Measurements from ENCODE around the gene RSPH6A.
"Not testable (repeated sequence)": the region's sequence is repeated elsewhere in the genome, so short reads cannot be mapped to it uniquely, and the experiment has no call there.

The RSPH6A gene

GRCh38 chr19:45799541-45799940, 15.6 kb downstream of the RSPH6A start:
- DNase-seq = not testable (repeated sequence)

- peak; percentile 49 for DNase-seq
These were observed 16.1 kb downstream of the RSPH6A start for GRCh38 chr19:45798995-45799517.

- no peak for DNase-seq
These were observed 20.5 kb downstream of the RSPH6A start for GRCh38 chr19:45794627-45795026.

GRCh38 chr19:45793876-45794275, 21.2 kb downstream of the RSPH6A start:
- no peak for DNase-seq

- DNase-seq = no peak
These were observed 21.9 kb downstream of the RSPH6A start for GRCh38 chr19:45793178-45793564.

GRCh38 chr19:45792470-45793177, 22.5 kb downstream of the RSPH6A start, which contains the start of gene DMWD:
Gene DMWD (minus strand): TSS chr19:45792845. CDS start chr19:45792756, 89 bp downstream.
- peak; percentile 97 for DNase-seq

DNA sequence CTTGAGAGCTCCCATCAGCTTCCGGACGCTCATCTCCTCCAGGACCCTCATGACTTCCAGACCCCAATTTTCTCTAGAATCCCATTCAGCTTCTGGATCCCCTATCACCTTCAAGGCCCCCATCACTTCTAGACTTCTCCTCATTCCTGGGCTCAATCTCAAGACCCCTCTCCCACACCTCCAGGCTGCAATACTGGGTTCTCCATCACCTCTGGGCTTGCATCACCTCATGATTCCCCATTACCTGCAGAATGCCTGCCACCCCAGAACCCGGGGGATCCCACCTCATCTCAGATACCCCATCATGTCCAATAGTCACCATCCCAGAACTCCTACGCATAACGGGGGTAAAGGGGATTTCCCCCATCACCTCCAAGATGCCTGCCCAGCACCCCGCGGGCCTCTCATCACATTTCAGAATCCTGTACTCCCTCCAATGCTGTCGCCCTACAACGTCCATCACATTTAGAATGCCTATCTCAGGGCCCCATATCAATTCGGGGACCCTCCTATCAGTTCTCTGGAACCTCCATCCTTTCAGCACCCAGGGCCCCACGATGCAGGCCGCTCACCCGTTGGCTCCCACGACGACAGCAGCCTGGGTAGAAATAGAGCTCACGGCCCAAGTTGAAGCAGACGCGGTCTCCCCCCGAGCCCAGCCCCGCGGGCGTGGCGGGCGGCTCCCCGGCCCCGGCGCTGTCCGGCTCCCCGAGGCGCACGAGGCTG, 23.2 kb downstream of the RSPH6A start:
- DNase-seq = no peak

GRCh38 chr19:45790942-45791341, 24.2 kb downstream of the RSPH6A start:
- DNase-seq = no peak

DNA sequence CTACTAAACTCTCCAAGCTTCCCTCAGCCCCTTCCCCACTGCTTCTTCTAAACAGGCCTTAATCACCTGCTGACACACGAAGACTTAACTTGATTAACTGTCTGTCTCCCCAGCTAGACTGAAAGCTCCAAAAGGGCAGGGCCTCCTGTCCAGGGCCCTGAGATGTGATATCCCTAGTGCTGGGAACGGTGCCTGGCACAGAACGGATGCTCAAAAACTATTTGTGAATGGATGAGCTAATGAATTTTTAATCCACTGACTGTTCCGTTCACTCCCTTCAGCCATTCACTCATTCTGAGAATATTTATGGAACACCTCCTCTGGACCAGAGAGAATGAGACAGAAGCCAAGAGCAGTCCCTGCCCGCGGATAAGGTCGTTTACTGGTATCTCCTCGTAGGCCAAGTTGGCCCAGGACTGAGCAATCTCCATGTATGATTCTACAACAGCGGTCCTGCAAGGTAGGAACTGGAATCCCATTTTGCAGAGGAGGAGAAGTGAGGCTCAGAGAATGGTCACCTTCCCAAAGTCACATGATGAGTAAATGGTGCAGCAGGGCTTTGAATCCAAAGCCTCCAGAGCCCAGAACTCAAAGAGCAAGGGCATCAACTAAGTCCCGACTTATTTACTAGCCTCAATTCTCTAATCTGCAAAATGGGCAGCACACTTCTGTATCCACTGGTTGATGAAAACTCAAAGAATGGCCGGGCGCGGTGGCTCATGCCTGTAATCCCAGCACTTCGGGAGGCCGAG, 25.9 kb downstream of the RSPH6A start:
- DNase-seq = no peak

- no peak for DNase-seq
These were observed 28.6 kb downstream of the RSPH6A start for GRCh38 chr19:45786533-45786894.

- no peak for DNase-seq
These were observed 29.2 kb downstream of the RSPH6A start for GRCh38 chr19:45785781-45786532.

DNA sequence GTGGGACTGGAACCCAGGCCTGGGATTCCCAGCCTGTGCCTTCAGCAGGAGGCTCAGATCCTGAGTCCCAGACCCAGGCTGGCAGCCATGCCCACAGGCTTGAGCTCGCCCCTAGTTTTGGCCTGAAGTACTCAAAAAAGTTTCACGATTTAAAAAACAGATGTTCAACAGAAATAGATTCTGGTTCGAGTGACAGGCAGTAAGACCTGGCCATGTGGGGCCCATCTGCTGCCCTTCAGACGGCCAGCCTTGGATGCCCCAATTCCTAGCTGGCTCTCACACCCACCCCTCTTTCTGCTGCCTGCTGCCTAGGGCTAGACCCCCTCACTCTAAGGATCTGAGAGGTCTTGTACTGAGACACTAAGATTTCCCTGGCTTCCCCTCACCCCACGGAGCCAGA, 30.0 kb downstream of the RSPH6A start:
- DNase-seq = no peak

- DNase-seq = no peak
These were observed 31.0 kb downstream of the RSPH6A start for GRCh38 chr19:45784096-45784495.

DNA sequence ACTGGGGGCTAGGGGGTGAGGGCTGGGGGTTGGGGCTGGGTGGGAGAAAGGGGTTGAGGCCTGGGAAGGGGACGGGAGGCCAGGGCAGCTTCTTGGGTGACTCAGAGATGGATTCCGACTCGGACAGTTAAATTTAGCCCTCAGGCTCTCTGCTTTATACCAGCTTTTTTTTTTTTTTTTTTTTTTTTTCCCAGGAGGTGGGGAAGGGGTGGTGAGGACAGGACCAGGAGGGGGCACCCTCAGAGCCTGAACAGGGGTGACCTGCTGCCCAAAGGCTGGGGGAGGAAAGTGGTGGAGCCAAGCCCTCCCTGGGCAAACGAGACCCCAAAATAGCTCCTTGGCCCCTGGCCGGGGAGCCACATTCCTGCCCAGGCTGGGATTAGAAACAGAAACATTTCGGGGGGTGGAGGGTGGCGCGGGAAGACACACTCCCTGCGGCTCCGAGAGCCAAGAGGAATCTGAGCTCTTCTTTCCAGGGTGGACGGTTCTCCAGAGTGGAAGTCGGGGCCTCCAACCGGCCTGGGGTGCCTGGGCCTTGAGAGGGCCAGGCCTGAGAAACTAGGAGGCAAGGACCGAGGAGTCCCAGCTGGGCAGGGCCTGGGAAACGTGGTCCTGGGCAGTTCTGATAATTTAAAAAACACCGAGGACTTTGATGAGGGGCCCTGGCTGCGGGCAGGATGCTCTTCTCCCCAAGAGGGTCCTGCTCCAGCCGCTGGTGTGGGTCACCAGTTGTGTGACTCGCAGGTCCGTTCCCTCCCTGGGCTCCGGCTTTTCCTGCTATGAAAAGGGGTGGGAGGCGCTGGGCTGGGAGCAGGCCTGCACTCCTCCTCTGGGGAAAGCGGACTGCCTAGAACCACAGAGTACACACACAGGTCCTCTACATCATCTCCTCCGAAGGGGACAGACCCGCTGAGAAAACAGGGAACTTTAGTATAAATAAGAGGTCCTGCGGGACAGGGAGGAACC, 32.0 kb downstream of the RSPH6A start:
- no peak for DNase-seq

DNA sequence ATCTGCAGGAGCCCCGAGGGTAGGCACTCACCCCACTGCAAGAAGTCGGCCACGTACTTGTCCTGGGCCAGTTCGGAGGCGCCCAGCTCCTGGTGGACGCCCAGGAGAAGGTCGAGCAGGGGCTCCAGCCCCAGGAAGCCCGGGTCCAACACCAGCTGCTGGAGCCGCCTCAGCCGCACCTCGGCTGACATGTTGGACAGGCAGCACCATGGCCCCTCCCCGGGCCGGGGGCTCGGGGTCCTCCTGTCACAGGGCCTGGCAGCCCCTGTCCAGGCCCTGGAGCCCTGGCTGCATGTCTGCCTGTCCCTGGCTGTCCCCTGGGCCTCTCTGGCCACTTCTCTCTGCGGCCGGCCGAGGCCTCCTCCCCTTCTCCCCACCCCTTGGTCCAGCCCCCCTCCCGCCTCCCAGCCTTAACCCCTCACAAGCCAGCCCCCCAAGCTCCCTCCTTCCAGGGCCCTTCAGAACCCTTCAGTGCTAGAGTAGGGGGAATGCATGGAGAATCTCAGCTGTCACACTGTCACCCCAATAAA, 32.9 kb downstream of the RSPH6A start, which contains the start of gene DMPK:
TSS of gene DMPK (minus strand) at position 329 of the 530 bp plus-strand sequence. CDS start at position 191, 138 bp downstream.
- no peak for DNase-seq

DNA sequence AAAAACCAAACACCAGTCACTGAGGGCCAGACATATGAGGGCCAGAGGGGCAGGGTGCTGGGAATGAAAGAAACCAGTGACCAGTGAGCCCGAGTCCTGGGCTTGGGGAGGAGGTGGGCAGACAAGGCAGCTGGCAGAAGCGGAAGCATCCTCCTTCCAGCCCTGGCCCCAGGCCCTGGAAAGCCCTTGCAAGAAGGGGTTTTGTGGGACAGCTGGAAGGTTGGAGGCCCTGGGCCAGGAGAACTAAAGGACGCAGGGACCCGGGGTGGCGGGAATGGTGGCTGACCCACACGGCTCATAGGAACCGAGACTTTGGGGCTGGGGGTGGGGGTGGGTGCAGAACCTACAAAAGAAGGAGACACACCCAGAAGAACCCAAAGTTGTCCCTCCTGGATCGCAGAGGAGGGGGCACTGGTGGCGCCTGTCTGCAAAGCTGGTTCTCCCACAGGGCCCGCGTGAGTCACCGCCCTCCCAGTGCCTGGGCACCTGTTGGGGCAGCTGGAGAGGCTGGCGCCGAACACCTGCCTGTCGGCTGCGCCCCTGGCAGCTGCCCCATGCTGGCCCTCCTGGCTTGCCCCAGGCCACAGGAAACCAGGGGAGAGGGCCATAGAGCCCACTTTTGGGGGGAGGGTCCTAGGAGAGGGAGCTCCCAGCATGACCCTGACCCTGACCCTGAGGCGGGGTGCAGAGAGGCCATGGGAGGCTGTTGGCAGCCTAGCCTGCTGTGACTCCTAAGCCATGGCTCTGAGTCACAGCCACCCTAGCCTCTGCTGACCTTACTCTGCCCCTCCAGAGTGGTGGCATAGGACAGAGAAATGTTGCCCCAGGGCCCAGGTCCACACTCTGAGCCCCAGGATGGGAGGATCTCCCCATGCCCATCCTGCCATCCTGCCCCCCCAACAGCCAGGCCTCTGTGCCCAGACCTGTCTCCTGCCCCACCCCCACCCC, 33.6 kb downstream of the RSPH6A start:
- DNase-seq = peak; percentile 83

GRCh38 chr19:45780448-45781213, 34.5 kb downstream of the RSPH6A start:
- DNase-seq = no peak

- DNase-seq = no peak
These were observed 35.0 kb downstream of the RSPH6A start for GRCh38 chr19:45780146-45780447.
